Stimulated activated CD8-positive, alpha-beta memory T cell treated with anti-CD3 and anti-CD28 coated beads, Interleukin-2, amount 100 ng/mL, for 48 hours (primary cell): ENCODE results near the gene TANC1.

Experiments
- DNase-seq, 2 donors: peaks; one replicate each; pipeline ENCODE4 v3.0.0-alpha.2; 2020; ENCODE audit warnings: low read depth in 2 of 2

TANC1 gene

DNA sequence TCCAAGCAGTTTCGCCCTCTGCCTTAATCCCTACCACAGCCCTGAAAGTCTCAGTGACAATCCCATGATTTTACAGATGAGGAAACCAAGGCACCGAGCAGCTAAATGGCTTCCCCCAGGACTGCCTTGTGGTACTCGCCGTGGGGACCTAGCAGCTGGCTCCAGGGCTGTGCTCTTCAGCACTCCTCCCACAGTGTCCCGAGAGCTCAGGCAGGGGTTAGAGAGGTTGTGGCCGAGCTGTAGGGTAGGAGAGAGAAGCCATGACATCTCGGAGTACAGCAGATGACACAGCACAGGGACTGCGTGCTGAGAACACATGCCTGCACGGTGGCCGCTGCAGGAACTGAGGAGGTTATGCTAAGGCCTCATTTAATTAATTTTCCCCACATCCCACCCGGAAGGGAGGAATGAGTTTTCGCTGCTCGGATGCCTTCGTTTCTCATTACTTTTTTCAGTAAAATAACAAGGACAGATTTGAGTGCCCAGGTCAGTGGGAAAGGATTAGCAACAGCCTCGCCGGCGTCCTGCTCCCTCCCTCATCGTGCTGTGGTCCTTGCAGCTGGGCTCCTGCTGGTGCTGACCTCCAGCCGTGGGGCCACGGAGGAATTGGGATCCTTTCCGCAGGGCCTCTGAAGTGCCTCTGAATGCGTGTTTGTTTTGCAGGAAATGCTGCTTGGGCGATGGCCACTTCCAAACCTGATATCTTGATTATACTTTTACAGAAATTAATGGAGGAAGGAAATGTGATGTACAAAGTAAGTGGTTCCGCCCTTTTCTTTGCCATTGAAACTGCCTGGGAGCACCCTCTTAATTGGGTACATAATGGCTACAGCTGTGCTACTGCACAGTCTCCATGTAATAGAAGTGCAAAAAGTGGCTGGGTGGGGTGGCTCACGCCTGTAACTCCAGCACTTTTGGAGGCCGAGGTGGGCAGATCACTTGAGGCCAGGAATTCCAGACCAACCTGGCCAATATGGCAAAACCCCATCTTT is 256.9 kb downstream of the TANC1 start:
- DNase-seq: no peak

DNA sequence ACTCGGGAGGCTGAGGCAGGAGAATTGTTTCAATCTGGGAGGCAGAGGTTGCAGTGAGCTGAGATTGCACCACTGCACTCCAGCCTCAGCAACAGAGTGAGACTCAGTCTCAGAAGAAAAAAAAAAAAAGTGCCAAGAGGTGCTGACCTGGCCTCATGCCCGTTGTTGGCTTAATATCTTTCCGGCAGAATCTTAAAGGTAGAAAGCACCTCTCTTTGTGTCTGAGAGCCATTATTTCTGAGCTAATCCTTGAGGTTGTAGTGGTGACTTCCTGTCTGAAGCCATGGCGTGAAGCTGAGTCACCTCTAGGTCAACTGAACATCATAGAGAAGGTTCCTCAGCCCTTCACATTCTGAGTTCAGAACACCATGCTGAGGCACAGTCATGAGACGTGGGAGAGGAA is 257.6 kb downstream of the TANC1 start:
- DNase-seq: no peak

DNA sequence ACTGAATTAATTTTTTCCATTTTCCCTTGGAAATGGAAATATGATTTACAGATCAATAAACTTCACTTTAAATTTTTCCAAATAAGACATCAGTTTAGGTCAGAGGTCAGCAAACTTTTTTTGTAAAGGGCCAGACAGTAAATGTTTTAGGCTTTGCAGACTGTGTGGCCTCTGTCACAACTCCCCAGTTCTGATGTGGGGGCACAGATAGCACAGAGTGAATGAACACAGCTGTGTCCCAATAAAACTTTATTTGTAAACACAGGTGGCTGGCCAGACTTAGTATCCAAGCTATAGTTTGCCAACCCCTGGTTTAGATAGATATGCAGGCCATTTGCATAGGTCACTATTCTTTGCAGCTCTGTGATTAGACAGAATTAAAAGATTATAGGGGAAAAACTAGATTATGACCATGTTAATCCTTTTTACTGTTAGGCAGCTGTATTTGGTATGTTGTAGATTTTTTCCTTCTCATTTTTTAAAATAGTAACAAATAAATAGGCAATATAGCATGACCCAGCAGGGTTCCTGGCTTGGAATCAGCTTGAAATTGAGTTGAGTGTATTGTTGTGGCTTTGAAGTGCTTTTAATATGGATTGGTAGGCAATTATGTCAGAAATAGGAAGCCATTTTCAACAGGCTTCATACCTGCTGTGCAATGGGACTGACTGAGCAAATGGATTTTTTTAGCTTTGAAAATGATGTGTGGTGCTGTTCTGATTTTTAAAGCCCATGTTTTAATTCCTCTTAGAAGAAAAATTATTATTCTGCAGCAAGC is 258.4 kb downstream of the TANC1 start:
- DNase-seq: no peak

DNA sequence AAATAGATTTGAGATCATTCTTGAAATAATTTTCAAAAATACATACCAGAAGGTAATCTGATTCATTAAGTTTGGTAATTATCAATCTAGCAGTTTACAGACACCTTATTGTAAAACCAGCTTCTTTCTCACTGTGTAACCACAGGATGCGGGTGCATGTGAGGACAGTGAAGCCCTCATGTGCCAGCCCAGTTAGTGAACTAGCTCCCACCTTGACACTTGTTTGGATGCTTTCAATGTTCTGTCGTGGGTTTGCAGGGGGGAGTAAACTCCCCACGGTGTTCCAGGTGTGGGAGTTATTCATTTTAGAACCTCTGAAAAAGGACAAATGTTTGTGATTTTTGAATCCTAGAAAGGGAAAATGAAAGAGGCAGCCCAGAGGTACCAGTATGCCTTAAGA is 259.0 kb downstream of the TANC1 start:
- no peak for DNase-seq

DNA sequence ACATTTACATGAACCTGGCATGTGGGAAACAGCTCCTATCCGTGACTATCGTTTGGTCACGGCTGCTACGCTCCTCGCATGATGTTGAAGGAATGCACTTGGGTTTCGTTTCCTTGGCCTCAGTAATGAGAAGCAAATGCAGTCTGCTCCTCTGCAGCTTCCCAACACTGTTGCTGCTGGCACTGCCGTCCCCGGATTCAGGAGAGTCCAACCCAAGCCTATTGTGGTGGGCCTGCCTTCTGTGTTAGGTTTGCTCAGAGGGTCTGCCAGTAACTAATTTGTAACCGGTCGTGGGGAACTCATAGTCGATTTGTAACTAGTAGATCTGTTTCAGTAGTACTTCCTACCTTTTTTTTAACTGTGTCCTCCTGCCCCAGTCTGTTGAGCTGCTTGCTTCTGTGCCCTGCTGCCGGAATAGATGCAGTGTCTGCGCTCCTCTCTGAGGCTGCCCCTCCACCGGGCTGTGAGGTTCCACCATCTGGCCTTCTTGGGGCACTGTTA is 259.7 kb downstream of the TANC1 start:
- DNase-seq: no peak

DNA sequence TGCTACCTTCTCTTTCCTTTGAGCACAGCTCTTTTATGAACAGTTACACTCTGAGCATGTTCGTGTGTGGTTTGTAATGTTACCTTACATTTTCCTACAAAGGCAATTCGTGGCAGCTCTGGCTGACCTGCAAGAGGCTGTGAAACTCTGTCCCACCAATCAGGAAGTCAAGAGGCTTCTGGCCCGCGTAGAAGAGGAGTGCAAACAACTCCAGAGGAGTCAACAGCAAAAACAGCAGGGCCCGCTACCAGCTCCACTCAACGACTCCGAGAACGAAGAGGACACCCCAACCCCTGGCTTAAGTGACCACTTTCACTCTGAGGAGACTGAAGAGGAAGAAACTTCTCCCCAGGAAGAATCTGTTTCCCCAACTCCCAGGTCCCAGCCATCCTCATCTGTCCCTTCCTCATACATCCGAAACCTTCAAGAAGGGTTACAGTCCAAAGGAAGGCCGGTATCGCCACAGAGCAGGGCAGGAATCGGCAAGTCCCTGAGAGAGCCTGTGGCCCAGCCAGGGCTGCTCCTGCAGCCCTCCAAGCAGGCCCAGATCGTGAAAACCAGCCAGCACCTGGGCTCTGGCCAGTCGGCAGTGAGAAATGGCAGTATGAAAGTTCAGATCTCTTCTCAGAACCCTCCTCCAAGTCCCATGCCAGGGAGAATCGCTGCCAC is 261.2 kb downstream of the TANC1 start:
- DNase-seq: no peak

DNA sequence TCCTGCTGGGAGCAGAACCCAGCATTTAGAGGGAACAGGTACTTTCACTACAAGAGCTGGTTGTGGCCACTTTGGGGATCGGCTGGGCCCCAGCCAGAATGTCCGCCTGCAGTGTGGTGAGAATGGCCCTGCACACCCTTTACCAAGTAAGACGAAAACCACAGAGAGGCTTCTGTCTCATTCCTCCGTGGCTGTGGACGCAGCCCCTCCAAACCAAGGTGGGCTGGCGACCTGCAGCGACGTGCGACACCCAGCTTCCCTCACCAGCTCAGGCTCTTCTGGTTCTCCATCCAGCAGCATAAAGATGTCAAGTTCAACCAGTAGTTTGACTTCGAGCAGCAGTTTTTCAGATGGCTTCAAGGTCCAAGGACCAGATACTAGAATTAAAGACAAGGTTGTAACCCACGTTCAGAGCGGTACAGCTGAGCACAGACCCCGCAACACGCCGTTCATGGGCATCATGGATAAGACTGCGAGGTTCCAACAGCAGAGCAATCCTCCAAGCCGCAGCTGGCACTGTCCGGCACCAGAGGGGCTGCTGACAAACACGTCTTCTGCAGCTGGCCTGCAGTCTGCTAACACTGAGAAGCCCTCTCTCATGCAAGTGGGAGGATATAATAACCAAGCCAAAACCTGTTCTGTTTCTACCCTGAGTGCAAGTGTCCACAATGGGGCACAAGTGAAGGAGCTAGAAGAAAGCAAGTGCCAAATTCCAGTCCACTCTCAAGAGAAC is 261.9 kb downstream of the TANC1 start:
- no peak for DNase-seq

DNA sequence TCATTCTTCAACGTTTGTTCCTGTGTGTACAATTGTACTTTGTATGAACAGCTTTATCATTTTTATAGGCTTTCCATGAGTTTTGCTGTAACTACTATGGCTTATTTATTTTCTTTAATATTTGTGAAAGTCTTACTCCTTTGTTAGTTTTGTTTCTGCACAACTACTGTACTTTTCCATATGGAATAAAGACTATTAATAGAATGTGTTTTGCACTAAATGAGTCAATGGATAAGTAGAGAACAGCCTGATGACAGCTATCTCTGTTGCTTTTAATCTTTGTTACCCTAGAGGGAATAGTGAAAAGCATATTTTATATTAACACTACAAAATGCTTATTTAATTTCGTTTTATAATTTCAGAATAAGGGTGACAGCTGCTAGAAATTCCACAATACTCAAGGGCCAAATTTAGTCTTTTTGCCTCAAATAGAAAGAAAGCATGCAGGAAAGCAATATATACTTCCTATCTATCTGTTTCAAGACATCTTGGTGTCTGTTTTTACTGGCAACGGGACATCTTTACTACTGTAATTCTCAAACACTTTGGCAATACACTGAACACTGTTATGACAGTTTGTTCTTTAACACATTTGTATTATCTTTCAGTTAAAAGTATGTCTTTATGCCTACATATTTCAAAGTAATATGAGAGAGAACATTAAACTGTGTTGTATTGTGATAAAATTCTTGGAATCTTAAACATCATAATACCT is 264.2 kb downstream of the TANC1 start:
- no peak for DNase-seq

DNA sequence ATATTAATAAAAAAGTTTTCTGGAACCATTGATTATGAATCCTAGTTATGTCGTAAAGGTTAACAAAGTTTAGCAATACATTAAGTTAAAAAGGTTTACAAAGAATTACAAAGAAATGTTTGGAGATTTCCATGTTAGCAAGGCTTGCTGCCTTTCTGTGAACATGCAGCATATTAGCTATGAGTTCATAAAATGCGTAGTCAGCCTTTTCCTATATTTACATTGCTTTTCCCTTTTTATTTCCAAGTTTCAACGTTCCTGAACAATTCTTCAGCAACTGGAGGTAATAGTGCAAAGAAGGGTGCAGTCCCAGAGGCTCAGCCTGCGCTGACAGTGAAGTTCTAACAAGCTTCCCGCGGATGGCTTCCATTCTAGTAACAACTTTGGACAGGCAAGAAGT is 266.4 kb downstream of the TANC1 start:
- no peak for DNase-seq

DNA sequence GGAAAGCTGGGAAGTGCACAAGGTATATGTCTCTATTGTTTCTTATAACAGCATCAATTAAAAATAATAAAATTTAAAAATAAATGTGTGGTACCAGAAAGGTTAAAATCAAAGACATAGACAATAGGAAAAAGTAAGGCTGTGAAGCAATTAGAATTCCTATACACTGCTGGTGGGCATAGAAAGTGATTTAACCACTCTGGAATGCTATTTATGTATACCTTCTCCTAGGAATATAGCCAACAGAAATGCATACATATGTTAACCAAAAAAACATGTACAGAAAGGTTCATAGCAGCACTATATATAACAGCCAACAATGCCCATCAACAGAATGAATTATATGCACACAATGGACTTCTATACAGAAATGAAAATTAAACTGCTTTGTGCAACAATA is 275.1 kb downstream of the TANC1 start:
- no peak for DNase-seq

DNA sequence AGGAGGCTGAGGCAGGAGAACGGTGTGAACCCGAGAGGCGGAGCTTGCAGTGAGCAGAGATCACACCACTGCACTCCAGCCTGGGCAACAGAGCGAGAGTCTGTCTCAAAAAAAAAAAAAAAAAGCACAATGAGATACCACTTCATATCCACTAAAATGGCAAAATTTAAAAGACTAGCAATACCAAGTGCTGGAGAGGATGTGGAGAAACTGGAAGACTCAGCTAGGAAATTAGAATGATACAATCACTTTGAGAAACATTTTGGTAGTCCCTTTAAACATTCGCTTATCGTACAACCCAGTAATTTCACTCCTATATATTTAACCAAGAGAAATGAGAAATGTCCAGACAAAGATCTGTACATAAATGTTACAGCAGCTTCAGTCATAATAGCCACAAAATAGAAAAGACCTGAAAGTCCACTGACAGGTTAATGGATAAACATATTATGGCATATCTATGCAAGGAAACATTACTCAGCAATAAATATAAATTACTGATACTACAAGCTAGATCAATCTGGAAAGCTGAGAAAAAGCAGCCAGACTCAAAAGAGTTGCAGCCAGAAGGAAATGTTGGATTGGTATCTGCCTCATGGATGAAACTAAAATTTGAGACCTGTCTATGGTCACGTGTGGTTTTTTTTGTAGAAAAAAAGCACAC is 278.0 kb downstream of the TANC1 start:
- DNase-seq: no peak

DNA sequence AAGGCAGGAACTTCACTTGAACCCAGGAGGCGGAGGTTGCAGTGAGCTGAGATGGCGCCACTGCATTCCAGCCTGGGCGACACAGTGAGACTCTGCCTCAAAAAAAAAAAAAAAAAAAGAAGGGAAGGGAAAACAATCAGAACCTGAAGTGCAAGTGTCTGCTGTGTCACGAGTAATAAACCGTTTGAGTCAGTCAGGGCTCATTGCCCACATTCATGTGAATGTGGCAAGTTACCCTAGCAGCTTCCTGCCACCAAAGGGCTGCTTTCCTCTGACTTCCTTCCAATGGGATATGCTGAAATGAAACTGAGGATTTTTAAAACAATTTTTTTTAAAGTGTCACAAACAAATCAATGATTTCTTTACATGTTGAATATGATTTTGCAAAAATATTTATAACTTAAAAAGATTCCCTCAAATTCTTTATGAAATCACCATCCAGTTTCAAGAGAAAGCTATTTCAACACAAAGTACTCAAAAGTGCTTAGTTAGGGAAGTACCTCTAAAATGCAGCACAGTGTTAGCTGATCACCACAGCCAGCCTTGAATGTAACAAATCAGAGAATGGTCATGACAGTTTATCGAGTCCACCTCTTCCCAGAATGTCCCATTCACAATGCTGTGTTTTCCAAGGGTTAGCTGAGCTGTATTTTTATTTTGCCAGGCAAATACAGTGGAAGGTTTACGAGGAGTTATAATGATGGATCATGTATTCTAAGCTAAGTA is 281.7 kb downstream of the TANC1 start:
- no peak for DNase-seq

DNA sequence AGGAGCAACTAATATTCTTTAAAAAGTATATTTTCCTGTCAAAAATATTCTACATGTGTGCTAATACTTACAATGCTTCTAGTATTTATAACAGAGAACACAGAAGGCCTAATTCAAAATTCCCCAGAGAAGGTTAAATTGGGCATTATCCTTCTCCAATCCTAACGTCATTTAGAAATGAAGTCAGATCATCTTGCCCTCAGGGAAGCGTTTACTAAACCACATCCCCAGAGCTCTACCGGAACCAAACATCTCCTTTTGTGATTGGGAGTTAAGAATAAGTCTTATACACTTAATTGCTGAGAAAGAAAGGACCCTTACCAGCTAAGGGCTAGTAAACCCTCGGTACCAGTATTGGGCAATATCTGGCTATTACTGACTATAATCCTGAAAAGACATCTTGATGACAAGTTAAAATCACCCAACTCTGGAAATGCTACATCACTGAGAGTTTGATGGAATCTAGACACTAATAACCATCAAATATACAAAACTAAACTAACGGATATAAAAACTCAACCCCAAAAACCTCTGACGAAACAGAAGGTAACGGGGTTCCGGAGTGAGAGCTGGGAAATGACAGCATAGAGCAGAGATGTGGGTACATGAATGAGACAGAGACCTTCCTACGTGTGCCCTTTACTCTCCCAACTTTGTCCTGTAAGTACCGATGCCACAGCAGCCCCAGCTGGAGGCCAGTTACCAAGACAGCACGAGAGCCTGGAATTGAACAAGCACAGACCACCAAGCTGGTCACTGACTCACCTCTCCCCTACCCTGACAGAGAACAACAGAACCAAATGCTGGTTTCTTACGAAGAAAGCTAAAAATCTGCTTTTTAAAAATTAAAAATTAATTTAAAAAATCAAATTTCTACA is 283.1 kb downstream of the TANC1 start:
- no peak for DNase-seq

DNA sequence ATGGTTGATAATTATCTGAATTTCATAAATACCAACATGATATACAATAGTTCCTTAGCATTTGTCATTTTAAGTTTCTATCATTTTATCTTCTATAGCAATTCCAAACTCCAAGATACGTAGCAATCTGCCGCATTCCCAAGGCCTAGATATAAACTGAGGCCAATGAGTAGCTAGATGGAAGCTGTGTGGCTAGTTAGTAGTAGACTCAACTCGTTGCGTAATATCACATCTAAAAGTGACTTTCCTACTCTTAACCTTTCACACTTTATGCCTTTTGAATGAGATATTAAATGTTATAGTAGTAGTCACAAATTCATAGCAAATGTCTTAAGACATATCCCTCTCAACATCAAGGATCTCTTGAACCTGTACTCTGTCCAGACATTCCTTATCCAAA is 284.5 kb downstream of the TANC1 start:
- no peak for DNase-seq

DNA sequence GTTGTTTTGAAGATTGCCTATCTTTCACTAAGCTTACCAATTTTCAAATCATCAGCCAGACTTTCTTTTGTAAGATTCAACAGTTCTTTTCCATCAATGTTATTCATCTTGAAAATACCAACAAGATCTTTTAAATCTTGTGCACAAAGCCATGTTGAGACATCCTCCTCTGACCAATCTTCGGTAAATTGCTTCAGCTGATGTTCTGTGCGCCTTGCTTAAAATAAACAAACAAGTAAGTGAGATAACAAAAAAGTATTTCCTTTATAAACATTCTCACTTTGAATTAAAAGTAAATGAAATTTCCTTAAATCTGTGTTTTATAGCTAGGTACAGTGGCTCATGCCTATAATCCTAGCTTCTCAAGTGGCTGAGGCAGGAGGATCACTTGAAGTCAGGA is 287.7 kb downstream of the TANC1 start:
- DNase-seq: no peak

DNA sequence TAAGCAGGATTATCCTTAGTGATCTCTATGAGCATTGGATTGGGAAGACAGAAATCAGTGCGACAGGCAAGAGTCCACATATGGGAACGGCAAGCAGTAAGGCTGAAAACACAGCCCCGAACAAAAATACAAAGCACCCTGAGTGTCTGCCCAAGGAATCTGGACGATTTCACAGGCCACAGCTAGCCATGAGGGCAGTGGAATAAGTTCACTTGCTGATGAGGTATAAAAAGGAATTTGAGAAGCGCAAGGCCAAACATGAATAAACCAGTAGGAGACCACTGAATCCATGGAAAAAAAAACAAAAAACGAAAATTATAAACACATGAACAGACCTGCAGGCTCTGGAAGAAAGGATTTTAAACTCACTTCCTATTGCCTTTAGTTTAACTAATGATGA is 293.8 kb downstream of the TANC1 start:
- no peak for DNase-seq

DNA sequence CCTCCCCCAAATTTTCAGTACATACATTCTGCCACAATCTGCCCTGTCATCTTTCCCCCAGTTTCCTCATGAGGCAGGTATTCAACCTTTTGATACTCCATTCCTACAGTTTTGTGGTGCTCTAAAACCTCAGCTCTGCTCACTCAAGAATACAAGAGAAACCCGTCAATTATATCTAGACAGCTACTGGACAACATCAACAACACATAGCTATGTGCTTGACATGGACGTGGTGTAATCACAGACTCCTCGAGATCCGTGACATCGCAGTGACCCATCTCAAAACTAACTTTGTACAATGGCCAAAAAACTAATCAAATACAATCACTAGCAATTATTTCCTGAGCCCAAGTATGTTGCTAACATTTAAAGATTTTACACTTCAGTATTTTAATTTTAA is 294.5 kb downstream of the TANC1 start:
- no peak for DNase-seq

DNA sequence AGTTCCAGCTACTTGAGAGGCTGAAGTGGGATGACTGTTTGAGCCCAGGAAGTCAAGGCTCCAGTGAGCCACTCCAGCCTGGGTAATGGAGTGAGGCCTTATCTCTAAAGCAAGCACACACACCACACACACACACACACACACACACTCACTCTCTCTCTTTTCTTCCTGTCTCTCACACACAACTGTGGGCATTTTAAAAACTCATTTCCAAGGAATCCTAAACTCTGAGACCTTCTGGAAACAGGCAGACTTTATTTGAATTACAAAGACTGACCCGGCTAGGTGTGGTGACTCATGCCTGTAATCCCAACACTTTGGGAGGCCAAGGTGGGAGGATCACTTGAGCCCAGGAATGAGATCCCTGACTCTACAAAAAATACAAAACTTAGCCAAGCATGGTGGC is 296.7 kb downstream of the TANC1 start:
- DNase-seq: no peak

DNA sequence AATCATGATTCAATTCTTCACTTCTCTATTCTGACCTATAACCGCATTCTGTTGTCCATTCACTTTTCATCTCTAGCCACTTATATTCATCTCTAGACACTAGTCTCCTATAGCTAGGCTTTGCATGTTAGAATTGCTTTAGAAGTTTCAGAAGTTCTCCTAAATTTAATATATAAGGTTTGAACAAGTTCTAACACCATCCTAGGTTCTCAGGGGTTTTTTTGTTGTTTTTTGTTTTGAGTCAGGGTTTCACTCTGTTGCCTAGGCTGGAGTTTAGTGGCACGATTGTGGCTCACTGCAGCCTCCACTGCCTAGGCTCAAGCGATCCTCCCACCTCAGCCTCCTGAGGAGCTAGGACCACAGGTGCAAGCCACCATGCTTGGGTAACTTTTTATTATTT is 298.1 kb downstream of the TANC1 start:
- DNase-seq: no peak
